Frontal cortex (tissue), 4 donors: ENCODE results near the gene RIPOR2. TPM values are rescaled to one million over a fixed set of nuclear protein-coding genes. Genes with fewer than 3 reads are reported as not detected.
"Not testable (repeated sequence)": the region's sequence is repeated elsewhere in the genome, so short reads cannot be mapped to it uniquely, and the experiment has no call there.

ENCODE experiments used
- DNase-seq, 2 donors: peaks; one replicate each; pipeline ENCODE4 v3.0.0; 2012; ENCODE audit warnings: low spot score in 2 of 2
- FAIRE-seq: peaks from 2 replicates; lab custom pipeline; 2012; peaks lifted over from hg19 to GRCh38; lab: Jason Lieb, UNC
- total RNA-seq: library from RNA; depleted of rRNA; stranded (reverse); fragments of >200 nt; gene quantifications from one replicate; pipeline ENCODE4 v1.2.3, GENCODE V29; 2014
- donor health status: control.
- donor health status: control.
- donor health status: control.

Gene RIPOR2
- total RNA-seq, 1 donor from 2014 or later: 17.9 TPM

DNA sequence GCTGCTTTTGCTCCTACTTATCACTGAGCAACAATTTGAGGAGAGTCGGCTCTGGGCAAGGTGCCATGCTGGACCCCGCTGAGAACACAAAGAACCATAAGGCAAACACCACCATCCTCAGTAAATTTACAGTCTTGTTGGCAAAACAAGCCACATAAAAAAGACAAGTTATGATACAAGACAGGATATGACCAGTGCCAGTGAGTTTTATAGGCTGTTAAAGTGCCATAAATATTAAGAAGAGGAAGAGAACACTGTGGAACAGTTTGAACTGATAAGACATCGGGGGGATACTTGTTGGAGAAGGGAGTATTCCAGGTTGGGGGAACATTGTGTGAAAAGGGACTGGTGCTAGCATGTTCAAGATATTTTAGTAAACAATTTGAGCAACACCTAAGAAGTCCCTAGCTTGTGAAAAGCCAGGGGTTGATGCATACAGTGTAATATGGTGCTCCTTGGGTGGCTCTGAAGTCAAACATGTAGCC lies 25.3 kb upstream of the RIPOR2 start:
- no peak for FAIRE-seq

DNA sequence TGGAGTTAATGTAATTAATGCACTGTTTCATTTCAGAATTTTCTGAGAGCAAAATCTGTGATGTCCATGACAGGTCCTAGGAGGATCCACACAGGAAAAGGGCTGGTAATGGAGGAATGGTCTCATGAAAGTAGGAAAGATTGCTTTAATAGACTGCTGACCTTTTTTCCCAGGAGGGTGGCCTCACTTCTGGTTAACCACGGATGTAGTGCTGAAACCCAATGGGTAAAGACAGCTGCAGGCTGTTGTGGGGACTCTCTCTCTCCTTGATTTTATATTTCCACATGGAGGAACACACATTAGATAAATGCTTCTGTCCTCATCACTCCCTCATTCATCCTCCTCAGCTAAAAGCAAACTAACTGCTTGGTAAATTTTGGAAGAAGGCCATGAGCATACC lies 23.6 kb upstream of the RIPOR2 start:
- DNase-seq: no peak
- FAIRE-seq: no peak

More for the DNA sequence above, 25.3 kb upstream of the RIPOR2 start:
- no peak for DNase-seq

DNA sequence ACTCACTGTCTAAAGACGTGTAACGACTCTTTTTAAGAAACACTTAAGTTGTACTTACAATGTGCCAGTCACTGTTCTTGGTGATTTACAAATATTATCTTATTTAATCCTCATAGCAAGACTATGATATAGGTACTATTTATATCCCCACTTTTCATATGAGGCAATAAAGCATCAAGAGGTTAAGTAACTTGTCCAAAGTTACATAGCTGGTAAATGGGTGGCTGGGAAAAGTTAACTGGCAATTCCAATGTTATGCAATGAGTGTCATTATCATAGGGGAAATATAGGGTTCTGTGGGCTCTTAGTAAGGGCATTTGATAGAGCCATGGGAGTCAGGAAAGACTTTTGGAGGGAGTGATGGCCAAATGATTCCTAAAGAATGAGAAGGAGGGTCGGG lies 21.4 kb upstream of the RIPOR2 start:
- FAIRE-seq (no peak), DNase-seq (no peak)

DNA sequence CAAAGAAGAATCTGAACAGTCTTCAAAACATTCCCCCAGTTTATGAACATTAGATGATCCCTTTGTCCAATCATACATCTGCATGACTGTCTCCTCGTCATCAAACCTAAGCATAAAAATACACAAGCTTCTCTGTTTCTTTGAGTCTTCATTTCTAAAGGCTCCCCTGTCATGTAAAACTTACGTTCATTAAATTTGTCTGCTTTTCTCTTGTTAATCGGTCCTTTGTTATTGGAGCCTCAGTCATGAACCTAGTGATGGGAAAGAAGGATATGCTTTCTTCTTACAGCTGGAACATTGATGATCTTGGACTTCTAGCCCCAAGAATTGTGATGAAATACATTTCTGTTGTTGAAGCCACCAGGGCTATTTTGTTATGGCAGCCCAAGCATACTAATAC lies 18.0 kb upstream of the RIPOR2 start:
- DNase-seq: no peak
- no peak for FAIRE-seq

DNA sequence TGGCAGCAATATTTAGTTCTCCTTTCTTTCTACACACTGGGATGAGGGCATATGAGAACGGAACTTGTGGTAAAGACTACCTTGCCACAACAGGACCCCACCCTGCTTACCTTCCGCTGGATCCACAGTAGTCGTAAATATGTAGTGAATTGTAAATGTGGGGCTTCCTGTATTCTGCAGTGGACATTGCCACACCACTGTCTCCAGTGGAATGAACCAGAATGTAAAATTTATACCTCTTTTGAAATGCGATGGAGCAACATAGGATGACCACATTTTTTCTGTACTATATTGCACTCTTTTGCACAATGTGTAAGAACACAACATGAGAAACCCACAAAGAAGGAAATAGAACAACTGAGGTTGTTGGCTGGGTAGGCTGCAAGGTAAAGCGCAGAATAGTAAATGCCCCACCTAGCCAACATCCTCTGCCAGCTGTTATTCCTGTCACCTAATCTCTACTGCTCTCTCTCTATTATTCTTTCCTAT lies 16.1 kb upstream of the RIPOR2 start:
- DNase-seq (no peak), FAIRE-seq (no peak)

DNA sequence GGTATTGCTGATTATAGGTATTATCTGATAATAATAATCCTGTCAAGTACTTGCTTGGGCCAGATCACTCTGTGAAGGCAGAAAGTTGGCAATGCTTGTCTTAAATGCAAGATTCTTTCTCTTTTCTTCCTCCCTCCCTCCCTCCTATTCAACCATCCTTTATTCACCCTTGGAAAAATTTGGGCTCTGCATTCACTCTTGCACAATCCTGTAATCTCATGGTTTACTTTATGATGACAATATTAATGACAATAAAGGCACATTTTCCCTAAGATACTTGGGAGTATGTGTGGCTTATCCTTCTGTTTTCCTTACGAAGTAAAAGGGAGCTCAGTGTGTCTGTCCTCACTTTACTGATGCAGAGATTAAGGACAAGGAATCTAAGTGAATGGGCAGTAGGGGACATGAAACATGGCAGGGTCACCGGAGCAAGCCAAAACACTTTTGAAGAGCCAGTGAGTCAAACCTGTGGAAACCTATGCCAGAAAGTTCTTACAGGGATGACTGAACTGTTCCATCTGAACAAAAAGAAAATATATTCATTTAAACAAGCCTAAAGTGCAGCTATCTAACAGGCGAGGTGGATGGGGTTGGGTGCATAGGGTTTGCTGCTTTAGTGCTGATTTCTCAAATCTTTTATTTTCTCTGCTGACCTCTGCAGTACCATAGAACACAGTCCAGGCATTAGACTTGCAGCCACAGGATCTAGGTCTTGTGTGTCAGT lies 14.6 kb upstream of the RIPOR2 start:
- no peak for DNase-seq
- FAIRE-seq: no peak

DNA sequence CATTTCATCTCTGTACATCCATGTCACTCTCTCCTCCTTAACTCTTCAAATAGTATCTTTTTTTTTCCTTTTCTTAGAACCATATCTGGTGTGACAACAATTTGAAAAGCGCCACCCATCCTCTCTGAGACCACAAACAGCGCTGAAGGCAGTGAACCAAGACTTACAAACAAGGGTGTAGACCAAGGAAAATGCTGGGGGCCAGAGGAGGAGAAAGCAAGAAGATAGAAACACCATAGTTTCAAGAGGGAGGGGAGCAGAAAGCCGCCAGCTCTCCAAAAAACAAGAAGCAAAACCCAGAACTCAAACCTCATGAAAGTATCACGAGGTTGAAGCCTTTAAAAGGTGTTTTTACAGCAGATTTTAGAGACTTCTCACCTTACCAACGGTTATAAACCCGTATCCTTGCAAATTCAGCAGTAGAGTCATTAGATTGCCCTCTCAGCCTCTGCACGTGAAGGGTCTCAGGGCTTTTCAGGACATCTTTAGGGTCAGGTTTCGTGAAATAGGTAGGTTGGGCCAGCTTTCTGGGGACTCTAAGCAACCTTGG lies 13.3 kb upstream of the RIPOR2 start:
- DNase-seq: no peak

DNA sequence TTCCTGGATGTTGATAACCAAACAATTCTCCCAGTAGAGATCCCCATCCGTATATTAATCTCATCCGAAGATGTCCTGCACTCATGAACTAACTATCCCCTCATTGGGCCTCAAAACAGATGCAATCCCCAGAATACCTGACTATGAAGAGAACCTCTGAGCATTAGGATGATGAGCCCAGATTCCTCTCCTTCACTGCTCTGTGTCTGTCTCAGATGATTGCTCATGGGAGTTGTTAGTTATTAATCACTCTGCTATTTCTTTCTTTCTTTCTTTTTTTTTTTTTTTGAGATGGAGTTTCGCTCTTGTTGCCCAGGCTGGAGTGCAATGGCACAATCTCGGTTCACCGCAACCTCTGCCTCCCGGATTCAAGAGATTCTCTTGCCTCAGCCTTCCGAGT lies 12.5 kb upstream of the RIPOR2 start:
- not testable (repeated sequence) for FAIRE-seq, DNase-seq

More for the DNA sequence above, 13.3 kb upstream of the RIPOR2 start:
- FAIRE-seq: no peak

DNA sequence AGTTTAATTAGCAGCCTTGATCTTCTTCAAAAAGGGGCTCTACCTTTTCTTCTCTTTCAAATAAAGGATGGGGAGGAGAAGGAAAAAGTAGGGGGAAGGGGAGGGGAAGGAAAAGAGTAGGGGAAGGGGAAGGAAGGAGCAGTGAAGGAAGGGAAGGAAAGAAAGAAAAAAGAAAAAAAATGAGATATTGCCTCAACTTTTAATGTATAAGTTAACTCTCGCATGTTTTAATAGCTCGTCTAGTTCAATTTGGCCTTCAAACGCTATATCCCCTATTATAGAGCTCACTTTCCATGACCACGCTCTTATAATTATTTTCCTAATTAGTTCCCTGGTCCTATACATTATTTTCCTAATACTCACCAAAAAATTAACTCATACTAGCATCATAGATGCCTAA lies 11.9 kb upstream of the RIPOR2 start:
- DNase-seq: no peak
- no peak for FAIRE-seq

DNA sequence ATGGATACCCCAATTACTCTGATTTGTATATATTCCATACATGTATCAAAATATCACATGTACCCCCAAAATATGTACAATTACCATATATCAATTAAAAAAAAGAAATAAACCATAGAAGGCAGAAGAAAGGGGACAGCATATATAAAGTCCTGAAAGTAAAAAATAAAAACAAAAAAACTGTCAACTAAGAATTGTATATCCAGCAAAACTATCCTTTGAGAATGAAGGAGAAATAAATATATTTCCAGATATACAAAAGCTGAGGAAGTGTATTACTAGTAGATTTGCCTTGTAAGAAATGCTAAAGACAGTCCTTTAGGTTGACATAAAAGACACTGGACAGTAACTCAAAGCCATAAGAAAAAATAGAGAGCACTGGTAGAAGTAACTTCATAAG lies 9.3 kb upstream of the RIPOR2 start:
- FAIRE-seq: no peak
- DNase-seq: no peak

DNA sequence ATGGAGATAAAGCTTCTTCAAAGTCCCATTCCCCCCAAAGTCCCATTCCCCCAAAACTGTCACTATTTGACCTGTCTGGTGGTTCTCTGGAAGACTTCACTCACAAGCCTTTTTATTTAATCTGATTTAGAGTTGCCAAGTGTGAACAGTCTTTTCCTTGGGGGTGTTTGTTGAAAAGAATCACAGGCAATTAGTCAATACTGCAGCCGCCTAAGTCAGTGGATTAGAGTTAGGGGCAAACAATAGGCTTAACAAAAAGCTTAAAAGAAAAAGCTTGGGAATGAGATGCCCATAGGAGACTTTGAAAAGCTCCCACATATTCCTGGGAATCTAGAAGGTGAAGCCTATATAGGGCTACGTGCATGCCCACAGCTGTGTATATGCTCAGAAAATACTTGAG lies 8.0 kb upstream of the RIPOR2 start:
- FAIRE-seq: no peak
- DNase-seq: no peak

DNA sequence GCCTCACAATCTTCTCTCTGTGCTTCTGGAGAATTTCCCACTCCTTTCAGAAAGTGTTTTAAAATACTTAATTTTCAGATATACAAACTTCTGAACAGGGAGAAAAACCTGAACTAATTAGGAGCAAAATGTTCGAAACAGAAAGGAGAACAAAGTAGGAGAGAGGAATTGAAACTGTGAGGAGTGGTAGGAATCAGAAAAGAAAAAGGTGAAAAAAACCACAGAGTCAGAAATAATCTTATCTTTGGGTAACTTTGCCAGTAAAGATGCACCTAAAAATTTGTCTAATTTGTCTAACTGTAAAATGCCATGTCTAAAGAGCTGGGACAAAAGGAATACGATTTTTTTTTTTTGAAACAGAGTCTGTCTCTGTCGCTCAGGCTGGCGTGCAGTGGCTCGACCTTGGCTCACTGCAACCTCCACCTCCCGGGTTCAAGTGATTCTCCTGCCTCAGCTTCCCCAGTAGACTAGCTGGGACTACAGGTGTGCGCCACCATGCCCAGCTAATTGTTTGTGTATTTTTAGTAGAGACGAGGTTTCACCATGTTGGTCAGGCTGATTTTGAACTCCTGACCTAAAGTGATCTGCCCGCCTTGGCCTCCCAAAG lies 4.7 kb upstream of the RIPOR2 start:
- DNase-seq: no peak

DNA sequence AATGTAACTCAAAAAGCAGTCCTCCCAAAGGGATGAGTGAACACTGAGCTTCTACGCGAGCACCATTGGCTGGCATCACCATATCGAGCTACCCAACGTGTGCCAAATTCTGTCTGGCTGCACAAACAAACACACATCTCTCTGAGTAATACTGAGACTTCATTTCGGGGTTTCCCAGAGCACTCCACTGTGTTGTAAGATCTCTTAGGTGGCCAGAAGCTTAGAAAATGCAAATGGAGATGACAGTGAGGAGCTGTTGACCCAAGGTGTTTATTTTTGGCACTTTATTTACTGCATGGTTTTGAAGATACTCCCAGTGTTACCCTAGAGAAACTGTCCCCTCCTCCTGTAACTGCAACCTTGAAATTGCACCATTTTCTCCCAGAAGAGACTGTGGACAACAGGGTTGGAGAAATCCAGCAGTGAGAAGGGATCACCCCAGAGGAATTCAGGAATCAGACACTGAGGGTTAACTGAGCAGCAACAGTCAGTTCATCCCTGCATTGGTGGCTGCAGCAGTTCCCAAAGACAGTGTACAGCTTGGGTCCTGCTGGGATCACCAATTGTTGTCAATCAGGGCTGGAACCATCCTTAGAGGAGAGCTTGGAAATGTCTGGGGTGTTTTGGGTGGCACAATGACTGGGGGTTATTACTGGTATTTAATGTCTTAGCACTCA lies 1.0 kb upstream of the RIPOR2 start:
- DNase-seq: no peak
- FAIRE-seq: no peak

More for the DNA sequence above, 4.7 kb upstream of the RIPOR2 start:
- FAIRE-seq: no peak

DNA sequence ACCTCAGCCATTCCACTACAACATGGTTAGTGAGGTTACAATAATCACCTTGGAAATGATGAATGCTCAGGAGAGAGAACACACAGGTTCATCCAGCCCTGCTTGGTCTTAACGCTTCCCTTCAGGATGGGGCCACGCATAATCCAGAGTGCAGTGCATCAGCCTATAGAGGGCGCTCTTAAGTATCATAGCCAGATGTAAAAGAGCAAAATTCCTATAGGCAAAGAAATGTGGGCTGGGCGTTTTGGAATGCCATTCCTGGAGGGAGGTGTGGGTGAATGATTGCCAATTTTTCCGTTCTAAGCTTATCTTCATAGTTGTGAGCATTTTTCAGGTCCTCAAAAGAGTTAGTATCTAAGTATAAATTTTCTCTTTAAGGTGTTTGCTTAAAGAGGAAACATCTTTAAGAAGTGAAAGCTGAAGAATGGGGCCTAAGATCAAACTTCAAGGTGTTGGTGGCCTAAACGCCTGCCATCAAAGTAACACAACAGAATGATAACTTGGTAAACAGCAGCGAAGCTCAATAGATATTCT lies 1.8 kb downstream of the RIPOR2 start:
- FAIRE-seq (no peak), DNase-seq (no peak)

DNA sequence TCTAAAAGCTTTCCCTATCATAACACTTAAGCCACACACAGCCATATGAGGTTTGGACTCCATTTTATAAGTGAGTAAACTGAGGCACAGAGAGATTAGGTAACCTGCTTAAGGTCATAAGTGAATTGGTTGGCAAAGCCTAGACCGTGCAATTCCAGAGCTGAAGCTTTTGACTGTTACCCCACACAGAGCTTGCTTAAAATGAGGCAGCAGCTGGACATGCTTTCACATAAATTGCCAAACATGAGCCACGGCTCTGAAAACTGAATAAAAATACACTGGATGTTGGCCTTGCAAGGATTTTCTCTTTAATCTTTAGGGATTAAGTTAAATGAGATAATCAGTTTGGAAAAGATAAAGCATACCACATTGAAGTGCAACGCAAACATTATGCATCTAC lies 2.5 kb downstream of the RIPOR2 start:
- no peak for DNase-seq

DNA sequence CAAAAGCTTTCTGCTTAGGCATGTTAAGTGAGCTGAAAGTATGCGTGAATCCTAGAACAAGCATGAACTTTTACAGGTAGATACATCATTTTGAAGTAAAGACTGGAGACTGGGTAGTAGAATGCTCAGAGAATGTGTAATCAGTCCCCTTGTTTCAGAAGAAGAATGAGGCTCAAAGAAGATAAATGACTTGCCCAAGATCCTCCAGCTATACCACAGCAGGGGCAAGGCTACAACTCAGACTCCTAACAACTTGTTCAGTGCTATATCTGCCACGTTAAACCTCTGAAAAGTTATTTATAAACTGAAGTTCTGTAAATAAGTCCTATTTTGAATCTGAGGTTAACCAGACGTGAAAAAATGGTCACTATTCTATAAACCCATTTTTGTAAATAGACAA lies 2.9 kb downstream of the RIPOR2 start:
- no peak for FAIRE-seq
- no peak for DNase-seq

More for the DNA sequence above, 2.5 kb downstream of the RIPOR2 start:
- FAIRE-seq: no peak

DNA sequence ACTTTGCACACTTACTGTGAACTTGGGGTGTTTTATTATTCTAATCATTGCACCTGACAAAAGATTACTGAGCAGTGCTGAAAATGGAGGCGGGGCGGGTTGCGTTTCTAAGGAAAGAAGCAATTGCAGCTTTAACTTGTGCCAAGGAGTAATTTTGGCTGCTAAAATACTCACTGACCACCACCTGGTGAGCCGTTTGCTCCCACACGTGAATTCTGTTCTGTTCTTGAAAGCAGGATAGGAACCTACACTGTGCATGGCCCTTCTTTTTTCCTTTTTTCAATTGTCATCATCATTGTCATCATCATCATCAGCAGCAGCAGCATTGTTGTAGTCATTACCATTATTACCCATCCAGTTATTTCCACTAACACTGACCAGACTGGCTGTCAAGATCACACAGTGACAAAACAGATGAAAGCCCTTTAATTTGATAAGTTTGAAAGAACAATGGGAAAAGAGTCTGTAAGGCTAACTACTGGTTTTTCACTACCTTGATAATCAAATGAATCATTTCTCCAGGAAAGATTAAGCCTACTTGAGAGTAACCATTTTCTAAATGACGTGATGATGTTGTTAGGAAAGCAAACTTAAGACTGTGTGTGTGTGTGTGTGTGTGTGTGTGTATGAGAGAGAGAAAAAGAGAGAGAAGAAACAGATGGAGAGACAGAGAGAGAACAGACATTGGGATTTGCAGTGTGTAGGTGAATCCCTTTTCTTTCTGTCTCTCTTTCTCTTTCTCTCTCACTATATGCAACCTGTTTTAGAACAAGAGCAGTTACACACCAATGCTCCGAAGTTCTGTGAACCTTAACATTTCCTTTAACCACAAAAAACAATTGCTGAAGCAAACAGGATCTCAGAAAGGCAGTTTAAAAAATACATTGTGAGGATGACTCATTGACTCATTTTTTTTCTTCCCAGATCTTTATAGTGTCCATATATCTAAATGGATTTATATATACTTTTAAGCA lies 3.8 kb downstream of the RIPOR2 start:
- DNase-seq (no peak), FAIRE-seq (no peak)

DNA sequence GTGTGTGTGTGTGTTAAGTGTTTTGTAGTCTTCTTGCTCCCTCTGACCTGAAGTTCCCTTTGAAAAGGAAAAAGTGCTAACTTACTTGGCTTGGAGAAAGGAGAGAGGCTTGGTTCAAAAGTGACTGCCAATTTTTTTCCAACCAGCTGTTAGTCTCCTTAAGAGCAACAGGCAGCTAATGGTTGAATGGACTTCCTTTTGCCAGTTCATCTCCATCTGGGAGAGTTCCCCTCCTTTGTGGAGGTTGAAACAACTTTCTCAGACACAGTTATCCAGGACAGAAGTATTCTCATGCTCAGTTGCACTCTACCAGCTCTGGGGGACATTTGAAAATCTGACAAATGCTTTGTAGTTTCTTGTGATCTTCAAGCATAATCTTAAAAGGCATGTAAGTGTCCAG lies 4.5 kb downstream of the RIPOR2 start:
- FAIRE-seq (no peak), DNase-seq (no peak)

DNA sequence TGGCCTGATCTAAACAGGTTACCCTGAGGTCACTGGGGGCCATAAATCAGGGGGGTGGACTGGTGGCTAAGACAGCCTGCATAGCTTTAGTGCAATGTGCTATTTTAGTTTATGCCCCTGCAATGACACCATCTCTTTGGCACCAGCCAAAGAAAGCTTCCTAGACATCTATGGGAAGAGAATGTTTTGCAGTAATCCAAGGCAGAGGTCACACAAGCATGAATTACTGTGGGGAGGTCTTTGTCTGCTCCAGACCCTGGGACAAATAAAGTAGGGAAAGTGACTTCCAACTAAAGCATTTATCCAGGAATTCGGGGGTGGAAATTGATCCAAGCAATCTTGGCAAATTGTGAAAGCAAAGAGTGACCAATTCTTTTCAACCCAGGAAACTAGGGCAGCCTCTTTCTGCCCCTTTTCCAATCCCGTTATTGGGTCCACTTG lies 5.3 kb downstream of the RIPOR2 start:
- FAIRE-seq: no peak

More for the DNA sequence above, 5.3 kb downstream of the RIPOR2 start:
- no peak for DNase-seq
